Keratinocyte (primary cell): ENCODE data around the gene UBE2O. TPM values are rescaled to one million over a fixed set of nuclear protein-coding genes. Genes with fewer than 3 reads are reported as not detected.

ENCODE experiments used
- DNase-seq: peaks from one replicate; pipeline ENCODE4 v3.0.0-alpha.2; 2011; ENCODE audit warnings: low read depth, missing footprints, low spot score
- FAIRE-seq: peaks from 2 replicates; lab custom pipeline; 2011; peaks lifted over from hg19 to GRCh38; lab: Jason Lieb, UNC
- H2AFZ ChIP-seq: 2 replicates; pipeline ENCODE4 v1.6.0; 2012; ENCODE audit warnings: low read length, control low read depth, inconsistent platforms; ENCODE audit not compliant: control insufficient read depth
- H3K27ac ChIP-seq: 2 replicates; pipeline ENCODE4 v1.5.1; 2011; ENCODE audit warnings: low read length; ENCODE audit not compliant: control insufficient read depth, insufficient read depth
- H3K27me3 ChIP-seq: 3 replicates; pipeline ENCODE4 v1.6.0; 2011; ENCODE audit warnings: low read length; ENCODE audit not compliant: control insufficient read depth, insufficient read depth; ENCODE audit errors: extremely low read depth
- H3K36me3 ChIP-seq, 2 experiments: 2 replicates in 1 of 2; 3 replicates in 1 of 2; pipeline ENCODE4 v1.5.1; 2011; ENCODE audit warnings: low read length in 2 of 2, mild to moderate bottlenecking in 1 of 2; ENCODE audit not compliant: control insufficient read depth in 2 of 2, insufficient read depth in 2 of 2; ENCODE audit errors: extremely low read depth in 1 of 2
- H3K4me1 ChIP-seq: 3 replicates; pipeline ENCODE4 v1.5.1; 2011; ENCODE audit warnings: low read length; ENCODE audit not compliant: control insufficient read depth, insufficient read depth; ENCODE audit errors: extremely low read depth
- H3K4me2 ChIP-seq: 3 replicates; pipeline ENCODE4 v1.6.0; 2011; ENCODE audit warnings: low read depth, low read length; ENCODE audit not compliant: control insufficient read depth, insufficient read depth; ENCODE audit errors: extremely low read depth
- H3K4me3 ChIP-seq, 3 experiments: fragments of 200-600 bp in 1 of 3; sonication (generic) in 1 of 3; 2 replicates in 2 of 3; 3 replicates in 1 of 3; pipeline ENCODE4 v1.5.1; 2011 to 2016; ENCODE audit warnings: low read length in 3 of 3, mild to moderate bottlenecking in 3 of 3, control low read depth in 2 of 3, inconsistent platforms in 1 of 3, low read depth in 1 of 3, mixed read lengths in 1 of 3, mixed run types in 1 of 3, moderate library complexity in 1 of 3; ENCODE audit not compliant: control insufficient read depth in 2 of 3, insufficient read depth in 2 of 3; ENCODE audit errors: extremely low read depth in 1 of 3
- H3K79me2 ChIP-seq: 2 replicates; pipeline ENCODE4 v1.6.0; 2012; ENCODE audit warnings: low read length; ENCODE audit not compliant: control insufficient read depth, insufficient read depth
- H3K9ac ChIP-seq: 3 replicates; pipeline ENCODE4 v1.6.0; 2011; ENCODE audit warnings: low read length; ENCODE audit not compliant: control insufficient read depth, insufficient read depth; ENCODE audit errors: extremely low read depth
- H3K9me1 ChIP-seq: 3 replicates; pipeline ENCODE4 v1.6.0; 2011; ENCODE audit warnings: low read length; ENCODE audit not compliant: control insufficient read depth, insufficient read depth; ENCODE audit errors: extremely low read depth
- H3K9me3 ChIP-seq: 2 replicates; pipeline ENCODE4 v1.5.1; 2012; ENCODE audit warnings: low read depth, low read length; ENCODE audit not compliant: control insufficient read depth
- H4K20me1 ChIP-seq: 3 replicates; pipeline ENCODE4 v1.6.0; 2011; ENCODE audit warnings: low read length; ENCODE audit not compliant: control insufficient read depth, insufficient read depth; ENCODE audit errors: extremely low read depth
- CTCF ChIP-seq, 3 experiments: IDR thresholded peaks in 1 of 3; conservative IDR thresholded peaks in 1 of 3; optimal IDR thresholded peaks in 1 of 3; 2 replicates in 2 of 3; 3 replicates in 1 of 3; pipeline versions ENCODE3 to v1.5.1; 2011; ENCODE audit warnings: low read length in 3 of 3, mild to moderate bottlenecking in 3 of 3, moderate library complexity in 2 of 3, control low read depth in 1 of 3, inconsistent platforms in 1 of 3; ENCODE audit not compliant: insufficient read depth in 2 of 3; ENCODE audit errors: extremely low read depth in 1 of 3
- EZH2 ChIP-seq: IDR thresholded peaks from one replicate; pipeline ENCODE4 v1.6.1; 2012; ENCODE audit warnings: inconsistent platforms, mild to moderate bottlenecking, low read length, moderate library complexity
- dilution Hi-C: fragments of 300-500 bp; cut with MboI; formaldehyde crosslinking; loops from one replicate; pipeline ENCODE4 v1.7.0; 2020; ENCODE audit warnings: low sequenced_read_pairs; ENCODE audit not compliant: extremely low pct_ligation_motif_present
- polyA plus RNA-seq, 5 experiments: library from polyadenylated mRNA; depleted of rRNA in 3 of 5; stranded (reverse) in 3 of 5; stranded (forward) in 1 of 5; unstranded in 1 of 5; fragments of >200 nt; gene quantifications; 1 replicate in 1 of 5; 2 replicates in 3 of 5; 3 replicates in 1 of 5; pipeline versions ENCODE4 v1.2.1 to v1.2.3, GENCODE V29; 2011 to 2012; ENCODE audit warnings: missing spikeins in 2 of 5, low read depth in 1 of 5, low replicate concordance in 1 of 5

UBE2O gene
- polyA plus RNA-seq, 1 donor (not counting 4 experiments of a cell fraction or from before 2014, with no cell fraction given) = 10.9 TPM

- dilution Hi-C loops = no loop called here
- no peak for TF ChIP-seq EZH2
- no peak for TF ChIP-seq CTCF (optimal IDR thresholded peaks at IDR 0.05 in 1 of 3, IDR thresholded peaks at IDR 0.05 in 1 of 3, conservative IDR thresholded peaks at IDR 0.05 in 1 of 3; ENCODE audit: extremely low read depth in 1 of 3, insufficient read depth in 2 of 3, low read length in 3 of 3)
- DNase-seq (no peak), FAIRE-seq (no peak)
- H3K9me3 ChIP-seq = no peaks in the 10 kb centered on the region
- H3K4me2 ChIP-seq = no peak overlapping the region
- no peak overlapping the region for H3K9ac ChIP-seq
- no peaks in the 10 kb centered on the region for H3K27me3 ChIP-seq
- H4K20me1 ChIP-seq = peaks cover 17% of the 10 kb centered on the region
- H3K4me1 ChIP-seq = peaks cover 7% of the 10 kb centered on the region
- peaks cover 3% of the 10 kb centered on the region in 2 experiments for H3K36me3 ChIP-seq
- H2AFZ ChIP-seq = no peak overlapping the region
- peaks cover 32% of the 10 kb centered on the region for H3K79me2 ChIP-seq
- H3K4me3 ChIP-seq = no peak overlapping the region
- peaks cover 2% of the 10 kb centered on the region for H3K9me1 ChIP-seq
- H3K27ac ChIP-seq = no peak overlapping the region
Measured at GRCh38 chr17:76411247-76411646, 41.7 kb downstream of the UBE2O start.

- TF ChIP-seq EZH2 (no peak), CTCF (optimal IDR thresholded peaks at IDR 0.05 in 1 of 3, IDR thresholded peaks at IDR 0.05 in 1 of 3, conservative IDR thresholded peaks at IDR 0.05 in 1 of 3; ENCODE audit: extremely low read depth in 1 of 3, insufficient read depth in 2 of 3, low read length in 3 of 3) (no peak)
- Histone ChIP-seq H3K4me3 (no peak overlapping the region), H3K79me2 (peaks cover 34% of the 10 kb centered on the region), H3K36me3 (peaks cover 3 to 6% of the 10 kb centered on the region in 2 experiments), H3K4me1 (peaks cover 7% of the 10 kb centered on the region), H3K9me1 (peaks cover 2% of the 10 kb centered on the region), H3K27me3 (no peaks in the 10 kb centered on the region), H3K9me3 (no peaks in the 10 kb centered on the region), H3K27ac (no peak overlapping the region), H3K9ac (no peak overlapping the region), H2AFZ (no peak overlapping the region), H4K20me1 (peaks cover 17% of the 10 kb centered on the region), H3K4me2 (no peak overlapping the region)
- dilution Hi-C loops = no loop called here
- FAIRE-seq (no peak), DNase-seq (no peak)
Measured at GRCh38 chr17:76410328-76410965, 42.5 kb downstream of the UBE2O start.
